Peyer's patch (tissue), 4 donors: ENCODE measurements around the gene NFATC4.

Source experiments
- CTCF ChIP-seq, 6 experiments: fragments of 450-650 bp in 4 of 6; fragments of 200-600 bp in 2 of 6; sonication (generic) in 1 of 6; IDR thresholded peaks; one replicate each; pipeline ENCODE4 v1.5.1; 2017 to 2019; ENCODE audit warnings: antibody characterized with exemption in 6 of 6, mild to moderate bottlenecking in 3 of 6, moderate library complexity in 1 of 6
- POLR2A ChIP-seq, 2 donors: fragments of 450-650 bp; IDR thresholded peaks; one replicate each; pipeline ENCODE4 v1.5.1; 2017; ENCODE audit warnings: antibody characterized with exemption in 2 of 2, mild to moderate bottlenecking in 2 of 2, moderate library complexity in 2 of 2

- TF ChIP-seq CTCF (IDR thresholded peaks at IDR 0.05) = no peak
- TF ChIP-seq POLR2A (IDR thresholded peaks at IDR 0.05) = no peak
Observed at GRCh38 chr14:24327303-24327702, 40.7 kb upstream of the NFATC4 start.
